WTC11 (cell line): ENCODE measurements around the gene ZNF33A. TPM values are rescaled to one million over a fixed set of nuclear protein-coding genes. Genes with fewer than 3 reads are reported as not detected.

Source experiments
- ATAC-seq: fragments of 200-7000 bp; cut with Tn5 transposase; 2 replicates; pipeline ENCODE4 v1.10.0; 2021; ENCODE audit warnings: mild to moderate bottlenecking, moderate library complexity
- CTCF ChIA-PET: fragments of 300-600 bp; sonication (Branson Sonifier 250); formaldehyde crosslinking; loops from one replicate; lab custom pipeline; 2021; ENCODE audit warnings: antibody characterized with exemption; lab: Charles Lee
- POLR2A ChIA-PET: fragments of 350-600 bp; sonication (Branson Sonifier 250); formaldehyde crosslinking; loops from one replicate; lab custom pipeline; 2021; ENCODE audit warnings: antibody characterized with exemption; lab: Charles Lee
- DNase-seq: peaks from one replicate; pipeline ENCODE4 v3.0.0; 2021; ENCODE audit warnings: low spot score
- H3K27ac Mint-ChIP-seq: 2 replicates; pipeline ENCODE4 v1.8.0; 2021; ENCODE audit warnings: mixed read lengths
- H3K27me3 Mint-ChIP-seq: 2 replicates; pipeline ENCODE4 v1.8.0; 2021; ENCODE audit warnings: low read depth, mild to moderate bottlenecking, moderate library complexity, mixed read lengths
- H3K36me3 Mint-ChIP-seq: 2 replicates; pipeline ENCODE4 v1.8.0; 2021; ENCODE audit warnings: mixed read lengths
- H3K4me1 Mint-ChIP-seq: 2 replicates; pipeline ENCODE4 v1.8.0; 2022; ENCODE audit warnings: mixed read lengths
- H3K4me3 Mint-ChIP-seq: 2 replicates; pipeline ENCODE4 v1.8.0; 2021; ENCODE audit warnings: mild to moderate bottlenecking, moderate library complexity, mixed read lengths
- H3K9me3 Mint-ChIP-seq: 2 replicates; pipeline ENCODE4 v1.8.0; 2021; ENCODE audit warnings: mixed read lengths
- E2F4 ChIP-seq: sonication (generic); formaldehyde crosslinking; IDR thresholded peaks from 2 replicates; pipeline ENCODE4 v1.8.1; 2022; ENCODE audit warnings: low read depth, mild to moderate bottlenecking, moderate library complexity, missing genetic modification reagents, borderline replicate concordance
- EMX1 ChIP-seq: fragments of 250-450 bp; sonication (Bioruptor Pico); IDR thresholded peaks from 2 replicates; pipeline ENCODE4 v1.8.0; 2021; ENCODE audit warnings: mild to moderate bottlenecking
- FOXK1 ChIP-seq: sonication (generic); formaldehyde crosslinking; IDR thresholded peaks from 2 replicates; pipeline ENCODE4 v1.8.0; 2022; ENCODE audit warnings: mild to moderate bottlenecking, moderate library complexity, missing genetic modification reagents
- GTF2I ChIP-seq: fragments of 250-450 bp; sonication (Bioruptor Pico); conservative IDR thresholded peaks from 2 replicates; pipeline ENCODE4 v1.4.0; 2021; ENCODE audit warnings: mild to moderate bottlenecking
- HMGXB4 ChIP-seq: sonication (generic); formaldehyde crosslinking; IDR thresholded peaks from 2 replicates; pipeline ENCODE4 v1.8.1; 2023; ENCODE audit warnings: mild to moderate bottlenecking, moderate library complexity, missing genetic modification reagents
- IRF2 ChIP-seq: sonication (generic); formaldehyde crosslinking; IDR thresholded peaks from 2 replicates; pipeline ENCODE4 v1.8.0; 2022; ENCODE audit warnings: low read depth, missing genetic modification reagents, borderline replicate concordance
- JAZF1 ChIP-seq: fragments of 250-450 bp; sonication (Bioruptor Pico); IDR thresholded peaks from 2 replicates; pipeline ENCODE4 v1.9.0; 2021; ENCODE audit warnings: moderate library complexity, mild to moderate bottlenecking, inconsistent platforms
- NFYB ChIP-seq: sonication (generic); formaldehyde crosslinking; conservative IDR thresholded peaks from 2 replicates; pipeline ENCODE4 v1.8.0; 2022; ENCODE audit warnings: low read depth, missing genetic modification reagents
- PRDM15 ChIP-seq: sonication (generic); formaldehyde crosslinking; IDR thresholded peaks from 2 replicates; pipeline ENCODE4 v1.8.0; 2022; ENCODE audit warnings: missing genetic modification reagents
- SOX15 ChIP-seq: fragments of 250-450 bp; sonication (Bioruptor Pico); IDR thresholded peaks from 2 replicates; pipeline ENCODE4 v1.9.0; 2021; ENCODE audit warnings: mild to moderate bottlenecking
- ZNF425 ChIP-seq: fragments of 250-450 bp; sonication (Bioruptor Pico); conservative IDR thresholded peaks from 2 replicates; pipeline ENCODE4 v1.9.0; 2021; ENCODE audit warnings: mild to moderate bottlenecking
- ZNF532 ChIP-seq: fragments of 250-450 bp; sonication (Bioruptor Pico); IDR thresholded peaks from 2 replicates; pipeline ENCODE4 v1.9.0; 2021; ENCODE audit warnings: mild to moderate bottlenecking, borderline replicate concordance
- ZSCAN18 ChIP-seq: fragments of 250-450 bp; sonication (Bioruptor Pico); IDR thresholded peaks from 2 replicates; pipeline ENCODE4 v2.1.2; 2022; ENCODE audit warnings: mild to moderate bottlenecking, moderate library complexity
- total RNA-seq: library from RNA; stranded (reverse); gene quantifications from 3 replicates; pipeline ENCODE4 v1.2.3, GENCODE V29; 2021

ZNF33A gene
- total RNA-seq, 1 experiment from 2014 or later = 32.2 TPM

GRCh38 chr10:38094158-38094926 is 83.9 kb downstream of the ZNF33A start, which contains the start of gene ZNF37A:
ZNF37A (plus strand) TSS chr10:38094337; CDS start chr10:38096618, 2,281 bp downstream.
- H3K27ac Mint-ChIP-seq = no peak within 1 kb of the TSS
- DNase-seq = peak; percentile 66
- ChIA-PET POLR2A (no interaction called here), CTCF (no interaction called here)
- H3K27me3 Mint-ChIP-seq = peaks cover 18% of the 10 kb centered on the region
- peaks cover 3% of the 10 kb centered on the region for H3K4me1 Mint-ChIP-seq
- ATAC-seq = peak; percentile 94
- peak within 1 kb of the TSS; percentile 67 for H3K4me3 Mint-ChIP-seq
- peaks cover 60% of the 10 kb centered on the region for H3K9me3 Mint-ChIP-seq
- TF ChIP-seq IRF2 (CRISPR knock-in tag) (no peak), SOX15 (CRISPR knock-in tag) (no peak), ZNF532 (no peak), PRDM15 (CRISPR knock-in tag) (no peak), HMGXB4 (CRISPR knock-in tag) (no peak), E2F4 (CRISPR knock-in tag) (no peak)
- peaks cover 61% of the 10 kb centered on the region for H3K36me3 Mint-ChIP-seq

GRCh38 chr10:38094927-38095574 is 84.6 kb downstream of the ZNF33A start:
- H3K4me1 Mint-ChIP-seq = peaks cover 9% of the 10 kb centered on the region
- no peak overlapping the region for H3K27ac Mint-ChIP-seq
- peaks cover 25% of the 10 kb centered on the region for H3K27me3 Mint-ChIP-seq
- ChIA-PET CTCF (no interaction called here), POLR2A (no interaction called here)
- no peak for ATAC-seq
- peak overlapping the region; percentile 67 for H3K4me3 Mint-ChIP-seq
- DNase-seq = no peak
- peaks cover 65% of the 10 kb centered on the region for H3K36me3 Mint-ChIP-seq
- peaks cover 63% of the 10 kb centered on the region for H3K9me3 Mint-ChIP-seq
- TF ChIP-seq ZNF425 = no peak
- TF ChIP-seq JAZF1 = no peak
- TF ChIP-seq NFYB = no peak
- no peak for TF ChIP-seq FOXK1
- TF ChIP-seq ZSCAN18 (CRISPR knock-in tag) = no peak
- no peak for TF ChIP-seq PRDM15 (CRISPR knock-in tag)
- TF ChIP-seq GTF2I (CRISPR knock-in tag) = no peak
- TF ChIP-seq EMX1 (CRISPR knock-in tag) = no peak
